WTC11 (cell line): ENCODE measurements around the gene PLD3. TPM values are rescaled to one million over a fixed set of nuclear protein-coding genes. Genes with fewer than 3 reads are reported as not detected.

ENCODE experiments used
- ATAC-seq: fragments of 200-7000 bp; cut with Tn5 transposase; 2 replicates; pipeline ENCODE4 v1.10.0; 2021; ENCODE audit warnings: mild to moderate bottlenecking, moderate library complexity
- CTCF ChIA-PET: fragments of 300-600 bp; sonication (Branson Sonifier 250); formaldehyde crosslinking; loops from one replicate; lab custom pipeline; 2021; ENCODE audit warnings: antibody characterized with exemption; lab: Charles Lee
- POLR2A ChIA-PET: fragments of 350-600 bp; sonication (Branson Sonifier 250); formaldehyde crosslinking; loops from one replicate; lab custom pipeline; 2021; ENCODE audit warnings: antibody characterized with exemption; lab: Charles Lee
- DNase-seq: peaks from one replicate; pipeline ENCODE4 v3.0.0; 2021; ENCODE audit warnings: low spot score
- H3K27ac Mint-ChIP-seq: 2 replicates; pipeline ENCODE4 v1.8.0; 2021; ENCODE audit warnings: mixed read lengths
- H3K27me3 Mint-ChIP-seq: 2 replicates; pipeline ENCODE4 v1.8.0; 2021; ENCODE audit warnings: low read depth, mild to moderate bottlenecking, moderate library complexity, mixed read lengths
- H3K36me3 Mint-ChIP-seq: 2 replicates; pipeline ENCODE4 v1.8.0; 2021; ENCODE audit warnings: mixed read lengths
- H3K4me1 Mint-ChIP-seq: 2 replicates; pipeline ENCODE4 v1.8.0; 2022; ENCODE audit warnings: mixed read lengths
- H3K4me3 Mint-ChIP-seq: 2 replicates; pipeline ENCODE4 v1.8.0; 2021; ENCODE audit warnings: mild to moderate bottlenecking, moderate library complexity, mixed read lengths
- H3K9me3 Mint-ChIP-seq: 2 replicates; pipeline ENCODE4 v1.8.0; 2021; ENCODE audit warnings: mixed read lengths
- AFF4 ChIP-seq: sonication (generic); formaldehyde crosslinking; IDR thresholded peaks from 2 replicates; pipeline ENCODE4 v1.8.1; 2023; ENCODE audit warnings: mild to moderate bottlenecking, missing genetic modification reagents, borderline replicate concordance
- AR ChIP-seq: fragments of 250-450 bp; sonication (Bioruptor Pico); IDR thresholded peaks from 2 replicates; pipeline ENCODE4 v1.9.0; 2021; ENCODE audit warnings: mild to moderate bottlenecking
- ELF4 ChIP-seq: sonication (generic); formaldehyde crosslinking; IDR thresholded peaks from 2 replicates; pipeline ENCODE4 v1.8.1; 2022; ENCODE audit warnings: low read depth, mild to moderate bottlenecking, moderate library complexity, missing genetic modification reagents
- EMX1 ChIP-seq: fragments of 250-450 bp; sonication (Bioruptor Pico); IDR thresholded peaks from 2 replicates; pipeline ENCODE4 v1.8.0; 2021; ENCODE audit warnings: mild to moderate bottlenecking
- ESRRA ChIP-seq: sonication (generic); formaldehyde crosslinking; IDR thresholded peaks from 2 replicates; pipeline ENCODE4 v1.8.1; 2022; ENCODE audit warnings: mild to moderate bottlenecking, missing genetic modification reagents, borderline replicate concordance
- GABPB1 ChIP-seq: sonication (generic); formaldehyde crosslinking; IDR thresholded peaks from 2 replicates; pipeline ENCODE4 v1.8.1; 2023; ENCODE audit warnings: mild to moderate bottlenecking, missing genetic modification reagents
- MAX ChIP-seq: sonication (generic); formaldehyde crosslinking; IDR thresholded peaks from 2 replicates; pipeline ENCODE4 v1.8.0; 2022; ENCODE audit warnings: mild to moderate bottlenecking, missing genetic modification reagents
- NR3C1 ChIP-seq: sonication (generic); formaldehyde crosslinking; conservative IDR thresholded peaks from 2 replicates; pipeline ENCODE4 v1.8.1; 2023; ENCODE audit warnings: low read depth, mild to moderate bottlenecking, missing genetic modification reagents
- RELA ChIP-seq: sonication (generic); formaldehyde crosslinking; IDR thresholded peaks from 2 replicates; pipeline ENCODE4 v1.8.1; 2022; ENCODE audit warnings: missing genetic modification reagents, mild to moderate bottlenecking, borderline replicate concordance
- SMAD3 ChIP-seq: sonication (generic); formaldehyde crosslinking; IDR thresholded peaks from 2 replicates; pipeline ENCODE4 v1.8.0; 2022; ENCODE audit warnings: missing genetic modification reagents, mild to moderate bottlenecking, borderline replicate concordance
- SMAD4 ChIP-seq: sonication (generic); formaldehyde crosslinking; IDR thresholded peaks from 2 replicates; pipeline ENCODE4 v1.8.0; 2022; ENCODE audit warnings: mild to moderate bottlenecking, missing genetic modification reagents
- SP1 ChIP-seq: sonication (generic); formaldehyde crosslinking; conservative IDR thresholded peaks from 2 replicates; pipeline ENCODE4 v1.8.1; 2022; ENCODE audit warnings: missing genetic modification reagents
- TCF7 ChIP-seq: sonication (generic); formaldehyde crosslinking; IDR thresholded peaks from 2 replicates; pipeline ENCODE4 v1.8.0; 2022; ENCODE audit warnings: mild to moderate bottlenecking, low read depth, missing genetic modification reagents, moderate library complexity
- TP53 ChIP-seq: sonication (generic); formaldehyde crosslinking; IDR thresholded peaks from 2 replicates; pipeline ENCODE4 v1.8.1; 2023; ENCODE audit warnings: mild to moderate bottlenecking, missing genetic modification reagents
- ZBTB43 ChIP-seq: sonication (generic); formaldehyde crosslinking; IDR thresholded peaks from 2 replicates; pipeline ENCODE4 v1.8.1; 2023; ENCODE audit warnings: mild to moderate bottlenecking, missing genetic modification reagents
- ZNF263 ChIP-seq: sonication (generic); formaldehyde crosslinking; IDR thresholded peaks from 2 replicates; pipeline ENCODE4 v1.8.1; 2022; ENCODE audit warnings: low read depth, mild to moderate bottlenecking, moderate library complexity, missing genetic modification reagents
- ZNF423 ChIP-seq: fragments of 250-450 bp; sonication (Bioruptor Pico); IDR thresholded peaks from 2 replicates; pipeline ENCODE4 v2.1.2; 2022; ENCODE audit warnings: mild to moderate bottlenecking, moderate library complexity
- total RNA-seq: library from RNA; stranded (reverse); gene quantifications from 3 replicates; pipeline ENCODE4 v1.2.3, GENCODE V29; 2021
- TF ChIP-seq, protein P1 (sequence below): sonication (generic); formaldehyde crosslinking; IDR thresholded peaks from 2 replicates; pipeline ENCODE4 v1.8.1; 2023; ENCODE audit warnings: mild to moderate bottlenecking, missing genetic modification reagents, moderate library complexity
- TF ChIP-seq, protein P2 (sequence below): sonication (generic); formaldehyde crosslinking; IDR thresholded peaks from 2 replicates; pipeline ENCODE4 v1.8.1; 2023; ENCODE audit warnings: mild to moderate bottlenecking, missing genetic modification reagents
- TF ChIP-seq, protein P3 (sequence below): fragments of 250-450 bp; sonication (Bioruptor Pico); IDR thresholded peaks from 2 replicates; pipeline ENCODE4 v1.8.0; 2021; ENCODE audit warnings: mild to moderate bottlenecking

PLD3 gene
- total RNA-seq, 1 experiment from 2014 or later: 190 TPM

- Mint-ChIP-seq H3K4me3 (no peak overlapping the region), H3K27me3 (no peaks in the 10 kb centered on the region), H3K36me3 (no peaks in the 10 kb centered on the region), H3K27ac (peak overlapping the region; percentile 45; the same call in 1 of the 2 replicates), H3K4me1 (0 out of 2 replicates have a peak, but pooled peaks cover 4% of the 10 kb centered on the region), H3K9me3 (no peaks in the 10 kb centered on the region)
- ATAC-seq (peak; percentile 71), DNase-seq (no peak)
- TF ChIP-seq ELF4 (CRISPR knock-in tag) (no peak), ESRRA (no peak), MAX (no peak), SP1 (CRISPR knock-in tag) (no peak), RELA (CRISPR knock-in tag) (no peak), ZNF263 (CRISPR knock-in tag) (no peak), EMX1 (CRISPR knock-in tag) (no peak), GABPB1 (no peak), ZNF423 (CRISPR knock-in tag) (no peak), NR3C1 (no peak), ZBTB43 (CRISPR knock-in tag) (no peak), SMAD3 (no peak), TP53 (CRISPR knock-in tag) (no peak), TCF7 (CRISPR knock-in tag) (no peak), AFF4 (CRISPR knock-in tag) (no peak), SMAD4 (no peak), AR (no peak)
- TF ChIP-seq, protein P1, sequence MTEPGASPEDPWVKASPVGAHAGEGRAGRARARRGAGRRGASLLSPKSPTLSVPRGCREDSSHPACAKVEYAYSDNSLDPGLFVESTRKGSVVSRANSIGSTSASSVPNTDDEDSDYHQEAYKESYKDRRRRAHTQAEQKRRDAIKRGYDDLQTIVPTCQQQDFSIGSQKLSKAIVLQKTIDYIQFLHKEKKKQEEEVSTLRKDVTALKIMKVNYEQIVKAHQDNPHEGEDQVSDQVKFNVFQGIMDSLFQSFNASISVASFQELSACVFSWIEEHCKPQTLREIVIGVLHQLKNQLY (CRISPR knock-in tag): no peak
- TF ChIP-seq, protein P2, sequence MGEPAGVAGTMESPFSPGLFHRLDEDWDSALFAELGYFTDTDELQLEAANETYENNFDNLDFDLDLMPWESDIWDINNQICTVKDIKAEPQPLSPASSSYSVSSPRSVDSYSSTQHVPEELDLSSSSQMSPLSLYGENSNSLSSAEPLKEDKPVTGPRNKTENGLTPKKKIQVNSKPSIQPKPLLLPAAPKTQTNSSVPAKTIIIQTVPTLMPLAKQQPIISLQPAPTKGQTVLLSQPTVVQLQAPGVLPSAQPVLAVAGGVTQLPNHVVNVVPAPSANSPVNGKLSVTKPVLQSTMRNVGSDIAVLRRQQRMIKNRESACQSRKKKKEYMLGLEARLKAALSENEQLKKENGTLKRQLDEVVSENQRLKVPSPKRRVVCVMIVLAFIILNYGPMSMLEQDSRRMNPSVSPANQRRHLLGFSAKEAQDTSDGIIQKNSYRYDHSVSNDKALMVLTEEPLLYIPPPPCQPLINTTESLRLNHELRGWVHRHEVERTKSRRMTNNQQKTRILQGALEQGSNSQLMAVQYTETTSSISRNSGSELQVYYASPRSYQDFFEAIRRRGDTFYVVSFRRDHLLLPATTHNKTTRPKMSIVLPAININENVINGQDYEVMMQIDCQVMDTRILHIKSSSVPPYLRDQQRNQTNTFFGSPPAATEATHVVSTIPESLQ (CRISPR knock-in tag): no peak
- TF ChIP-seq, protein P3, sequence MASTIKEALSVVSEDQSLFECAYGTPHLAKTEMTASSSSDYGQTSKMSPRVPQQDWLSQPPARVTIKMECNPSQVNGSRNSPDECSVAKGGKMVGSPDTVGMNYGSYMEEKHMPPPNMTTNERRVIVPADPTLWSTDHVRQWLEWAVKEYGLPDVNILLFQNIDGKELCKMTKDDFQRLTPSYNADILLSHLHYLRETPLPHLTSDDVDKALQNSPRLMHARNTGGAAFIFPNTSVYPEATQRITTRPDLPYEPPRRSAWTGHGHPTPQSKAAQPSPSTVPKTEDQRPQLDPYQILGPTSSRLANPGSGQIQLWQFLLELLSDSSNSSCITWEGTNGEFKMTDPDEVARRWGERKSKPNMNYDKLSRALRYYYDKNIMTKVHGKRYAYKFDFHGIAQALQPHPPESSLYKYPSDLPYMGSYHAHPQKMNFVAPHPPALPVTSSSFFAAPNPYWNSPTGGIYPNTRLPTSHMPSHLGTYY (CRISPR knock-in tag): no peak
- ChIA-PET CTCF (interaction anchor here (0.7 to 3.3 kb wide), 12 partner anchors 9 to 164 kb away, joined by 3 to 28 read pairs (median 4); partner anchors contain the start of gene SERTAD1), POLR2A (no interaction called here)
These were observed 32.8 kb downstream of the PLD3 start for GRCh38 chr19:40381321-40381720.
